Cardiac muscle cell (in vitro differentiated cells and primary cell): ENCODE results near the gene LYZL1. TPM values are rescaled to one million over a fixed set of nuclear protein-coding genes. Genes with fewer than 3 reads are reported as not detected.
"Not testable (repeated sequence)": the region's sequence is repeated elsewhere in the genome, so short reads cannot be mapped to it uniquely, and the experiment has no call there.

Experiments
- DNase-seq, 2 donors: peaks; one replicate each; pipeline versions ENCODE4 v3.0.0 to v3.0.0-alpha.2; 2010 to 2017; ENCODE audit warnings: low read depth in 1 of 2, low spot score in 1 of 2
- H3K27ac ChIP-seq: fragments of 200-600 bp; sonication (generic); 2 replicates; pipeline ENCODE4 v1.5.1; 2016
- H3K27me3 ChIP-seq: fragments of 200-600 bp; sonication (generic); 2 replicates; pipeline ENCODE4 v1.6.0; 2016; ENCODE audit warnings: control low read depth
- H3K36me3 ChIP-seq: fragments of 200-600 bp; sonication (generic); 2 replicates; pipeline ENCODE4 v1.5.1; 2016; ENCODE audit warnings: control low read depth
- H3K4me1 ChIP-seq: fragments of 200-600 bp; sonication (generic); 2 replicates; pipeline ENCODE4 v1.8.1; 2017; ENCODE audit warnings: low read depth, mild to moderate bottlenecking, mixed run types
- H3K4me3 ChIP-seq: fragments of 200-600 bp; sonication (generic); 2 replicates; pipeline ENCODE4 v1.5.1; 2016; ENCODE audit warnings: mild to moderate bottlenecking
- H3K9me3 ChIP-seq: fragments of 200-600 bp; sonication (generic); 2 replicates; pipeline ENCODE4 v1.5.1; 2017; ENCODE audit warnings: low read depth, mild to moderate bottlenecking, control low read depth
- CTCF ChIP-seq: IDR thresholded peaks from 2 replicates; pipeline ENCODE4 v1.5.1; 2012; ENCODE audit warnings: low read depth, mild to moderate bottlenecking, low read length
- polyA plus RNA-seq: library from polyadenylated mRNA; unstranded; fragments of >200 nt; fragmentation: Nextera tagmentation; extraction: Ambion mirVana; gene quantifications from 2 replicates; pipeline ENCODE4 v1.2.1, GENCODE V29; 2016
- total RNA-seq: library from RNA; depleted of rRNA; stranded (reverse); fragments of >200 nt; gene quantifications from 2 replicates; pipeline ENCODE4 v1.2.3, GENCODE V29; 2016

The LYZL1 gene
- total and polyA plus RNA-seq, 2 experiments from 2014 or later: 0.17 TPM; not detected in 1

- DNase-seq: peak; percentile 16 to 51
- no peak for TF ChIP-seq CTCF
- Histone ChIP-seq H3K36me3 (no peaks in the 10 kb centered on the region), H3K9me3 (no peaks in the 10 kb centered on the region), H3K4me1 (peaks cover 15% of the 10 kb centered on the region), H3K27me3 (no peaks in the 10 kb centered on the region), H3K27ac (peak overlapping the region; percentile 64), H3K4me3 (no peak overlapping the region)
These were observed 69.2 kb downstream of the LYZL1 start for GRCh38 chr10:29358010-29358616.

- H3K4me1 ChIP-seq: peaks cover 15% of the 10 kb centered on the region
- not testable (repeated sequence) for DNase-seq, H3K36me3 ChIP-seq, H3K9me3 ChIP-seq, H3K27me3 ChIP-seq, H3K4me3 ChIP-seq, H3K27ac ChIP-seq
These were observed 71.5 kb downstream of the LYZL1 start for GRCh38 chr10:29360215-29360853.
